SK-N-SH treated with all-trans-retinoic acid at 6 μM for 48 hours (cell line): ENCODE results near the gene FRMD4A.

Experiments used
- ARNTL ChIP-seq: fragments of 450-650 bp; formaldehyde crosslinking; IDR thresholded peaks from 2 replicates; pipeline ENCODE4 v1.5.0; 2020; ENCODE audit warnings: low read depth, mild to moderate bottlenecking, moderate library complexity, borderline replicate concordance
- CSDC2 ChIP-seq: fragments of 250-450 bp; sonication (Bioruptor Pico); IDR thresholded peaks from 2 replicates; pipeline ENCODE4 v1.5.0; 2020; ENCODE audit warnings: mild to moderate bottlenecking, moderate library complexity
- GLIS3 ChIP-seq: fragments of 250-450 bp; sonication (Bioruptor Pico); IDR thresholded peaks from 2 replicates; pipeline ENCODE4 v1.5.0; 2020; ENCODE audit warnings: mild to moderate bottlenecking, moderate library complexity
- OSR1 ChIP-seq: fragments of 250-450 bp; sonication (Bioruptor Pico); IDR thresholded peaks from 2 replicates; pipeline ENCODE4 v1.8.0; 2022; ENCODE audit warnings: moderate library complexity, mild to moderate bottlenecking, inconsistent platforms
- ZFP30 ChIP-seq: fragments of 450-650 bp; formaldehyde crosslinking; IDR thresholded peaks from 2 replicates; pipeline ENCODE4 v1.5.0; 2022; ENCODE audit warnings: mild to moderate bottlenecking, moderate library complexity
- TF ChIP-seq, protein P1 (sequence below): fragments of 250-450 bp; sonication (Bioruptor Pico); IDR thresholded peaks from 2 replicates; pipeline ENCODE4 v1.8.0; 2020; ENCODE audit warnings: mild to moderate bottlenecking, moderate library complexity, borderline replicate concordance

DNA sequence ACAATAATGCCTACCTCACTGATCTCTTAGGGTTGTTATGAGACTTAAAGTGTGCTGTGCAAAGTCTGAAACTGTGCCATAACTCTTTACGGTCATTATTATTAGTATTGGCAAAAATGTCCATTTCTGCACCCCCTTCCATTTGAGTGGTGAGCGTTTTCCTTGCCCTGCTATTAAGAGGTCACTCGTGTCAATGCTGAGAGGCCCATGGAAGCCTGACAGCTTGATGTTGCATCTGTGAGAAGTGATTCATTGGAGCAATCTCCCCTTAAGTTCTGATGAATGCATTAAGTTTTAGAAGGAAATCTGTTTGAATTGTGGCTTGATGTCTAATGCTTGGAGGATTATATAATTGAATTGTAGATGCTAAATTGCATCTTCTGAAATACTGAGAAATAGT lies 253.3 kb downstream of the FRMD4A start:
- TF ChIP-seq GLIS3, result no peak
- TF ChIP-seq ZFP30 (CRISPR knock-in tag), result no peak
- TF ChIP-seq, protein P1, sequence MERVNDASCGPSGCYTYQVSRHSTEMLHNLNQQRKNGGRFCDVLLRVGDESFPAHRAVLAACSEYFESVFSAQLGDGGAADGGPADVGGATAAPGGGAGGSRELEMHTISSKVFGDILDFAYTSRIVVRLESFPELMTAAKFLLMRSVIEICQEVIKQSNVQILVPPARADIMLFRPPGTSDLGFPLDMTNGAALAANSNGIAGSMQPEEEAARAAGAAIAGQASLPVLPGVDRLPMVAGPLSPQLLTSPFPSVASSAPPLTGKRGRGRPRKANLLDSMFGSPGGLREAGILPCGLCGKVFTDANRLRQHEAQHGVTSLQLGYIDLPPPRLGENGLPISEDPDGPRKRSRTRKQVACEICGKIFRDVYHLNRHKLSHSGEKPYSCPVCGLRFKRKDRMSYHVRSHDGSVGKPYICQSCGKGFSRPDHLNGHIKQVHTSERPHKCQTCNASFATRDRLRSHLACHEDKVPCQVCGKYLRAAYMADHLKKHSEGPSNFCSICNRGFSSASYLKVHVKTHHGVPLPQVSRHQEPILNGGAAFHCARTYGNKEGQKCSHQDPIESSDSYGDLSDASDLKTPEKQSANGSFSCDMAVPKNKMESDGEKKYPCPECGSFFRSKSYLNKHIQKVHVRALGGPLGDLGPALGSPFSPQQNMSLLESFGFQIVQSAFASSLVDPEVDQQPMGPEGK (CRISPR knock-in tag), result no peak
- TF ChIP-seq CSDC2 (CRISPR knock-in tag), result no peak
- TF ChIP-seq ARNTL (CRISPR knock-in tag), result no peak
- no peak for TF ChIP-seq OSR1 (CRISPR knock-in tag)
